Neuron (in vitro differentiated cells): ENCODE measurements around the gene ST8SIA5.
"Not testable (repeated sequence)": the region's sequence is repeated elsewhere in the genome, so short reads cannot be mapped to it uniquely, and the experiment has no call there.

Experiments used
- H2AFZ ChIP-seq: one replicate; pipeline ENCODE4 v1.6.1; 2013; ENCODE audit warnings: low read depth, mild to moderate bottlenecking, inconsistent platforms, low read length, moderate library complexity
- H3K27me3 ChIP-seq: one replicate; pipeline ENCODE4 v1.6.1; 2013; ENCODE audit warnings: low read length; ENCODE audit not compliant: insufficient read depth
- H3K36me3 ChIP-seq: one replicate; pipeline ENCODE4 v1.6.1; 2013; ENCODE audit warnings: low read length; ENCODE audit not compliant: insufficient read depth
- H3K4me1 ChIP-seq: one replicate; pipeline ENCODE4 v1.6.1; 2013; ENCODE audit warnings: low read length; ENCODE audit not compliant: insufficient read depth
- H3K4me3 ChIP-seq: 2 replicates; pipeline ENCODE4 v1.5.1; 2013; ENCODE audit warnings: mild to moderate bottlenecking, low read length, moderate library complexity
- H3K9me3 ChIP-seq: one replicate; pipeline ENCODE4 v1.6.1; 2013; ENCODE audit warnings: low read length

ST8SIA5 gene, protein sequence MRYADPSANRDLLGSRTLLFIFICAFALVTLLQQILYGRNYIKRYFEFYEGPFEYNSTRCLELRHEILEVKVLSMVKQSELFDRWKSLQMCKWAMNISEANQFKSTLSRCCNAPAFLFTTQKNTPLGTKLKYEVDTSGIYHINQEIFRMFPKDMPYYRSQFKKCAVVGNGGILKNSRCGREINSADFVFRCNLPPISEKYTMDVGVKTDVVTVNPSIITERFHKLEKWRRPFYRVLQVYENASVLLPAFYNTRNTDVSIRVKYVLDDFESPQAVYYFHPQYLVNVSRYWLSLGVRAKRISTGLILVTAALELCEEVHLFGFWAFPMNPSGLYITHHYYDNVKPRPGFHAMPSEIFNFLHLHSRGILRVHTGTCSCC

GRCh38 chr18:46756559-46757201, at the start of gene ST8SIA5:
Gene ST8SIA5 (minus strand): TSS chr18:46757053. CDS start chr18:46756508, 545 bp downstream.
- Histone ChIP-seq H2AFZ (peak within 1 kb of the TSS; percentile 33), H3K36me3 (no peaks in the 10 kb centered on the region), H3K4me3 (peak within 1 kb of the TSS; percentile 30), H3K9me3 (no peaks in the 10 kb centered on the region), H3K4me1 (peaks cover 8% of the 10 kb centered on the region), H3K27me3 (peaks cover 77% of the 10 kb centered on the region)

- not testable (repeated sequence) for H3K36me3 ChIP-seq, H3K9me3 ChIP-seq, H3K27me3 ChIP-seq, H2AFZ ChIP-seq, H3K4me1 ChIP-seq, H3K4me3 ChIP-seq
These were observed 39.1 kb upstream of the ST8SIA5 start for GRCh38 chr18:46795945-46796344.

- Histone ChIP-seq H3K4me1 (no peaks in the 10 kb centered on the region), H3K4me3 (no peak overlapping the region), H3K36me3 (no peaks in the 10 kb centered on the region), H2AFZ (no peak overlapping the region), H3K9me3 (no peaks in the 10 kb centered on the region), H3K27me3 (no peaks in the 10 kb centered on the region)
These were observed 37.8 kb upstream of the ST8SIA5 start for GRCh38 chr18:46794607-46795006.

- Histone ChIP-seq H3K36me3 (no peaks in the 10 kb centered on the region), H3K27me3 (no peaks in the 10 kb centered on the region), H2AFZ (no peak overlapping the region), H3K4me1 (no peaks in the 10 kb centered on the region), H3K9me3 (no peaks in the 10 kb centered on the region), H3K4me3 (no peak overlapping the region)
These were observed 36.7 kb upstream of the ST8SIA5 start for GRCh38 chr18:46793565-46793964.

- peaks cover 2% of the 10 kb centered on the region for H3K9me3 ChIP-seq
- H3K4me3 ChIP-seq = no peak overlapping the region
- H2AFZ ChIP-seq = no peak overlapping the region
- H3K27me3 ChIP-seq = no peaks in the 10 kb centered on the region
- H3K4me1 ChIP-seq = no peaks in the 10 kb centered on the region
- H3K36me3 ChIP-seq = no peaks in the 10 kb centered on the region
These were observed 32.2 kb upstream of the ST8SIA5 start for GRCh38 chr18:46789088-46789487.

DNA sequence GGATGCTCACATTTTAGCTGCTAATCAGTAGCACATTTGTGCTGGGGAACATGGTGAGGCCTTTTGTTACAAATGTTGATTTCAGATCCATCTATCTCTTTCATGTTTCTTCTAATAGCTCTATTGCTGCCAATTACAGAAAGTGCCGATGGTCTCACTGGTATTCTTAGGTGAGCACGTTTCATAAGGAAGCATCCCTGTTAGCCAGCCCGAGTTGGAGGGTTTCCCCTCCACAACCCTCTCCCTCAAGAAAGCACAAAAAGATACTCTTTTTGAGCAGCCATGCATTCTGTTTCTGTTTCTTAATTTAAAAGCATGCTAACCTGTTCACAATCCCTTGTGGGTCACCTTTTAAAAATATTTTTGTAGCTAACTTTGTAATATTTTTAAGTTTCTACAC, 30.8 kb upstream of the ST8SIA5 start:
- Histone ChIP-seq H3K9me3 (peaks cover 2% of the 10 kb centered on the region), H3K27me3 (no peaks in the 10 kb centered on the region), H3K4me3 (no peak overlapping the region), H3K4me1 (no peaks in the 10 kb centered on the region), H2AFZ (no peak overlapping the region), H3K36me3 (no peaks in the 10 kb centered on the region)

DNA sequence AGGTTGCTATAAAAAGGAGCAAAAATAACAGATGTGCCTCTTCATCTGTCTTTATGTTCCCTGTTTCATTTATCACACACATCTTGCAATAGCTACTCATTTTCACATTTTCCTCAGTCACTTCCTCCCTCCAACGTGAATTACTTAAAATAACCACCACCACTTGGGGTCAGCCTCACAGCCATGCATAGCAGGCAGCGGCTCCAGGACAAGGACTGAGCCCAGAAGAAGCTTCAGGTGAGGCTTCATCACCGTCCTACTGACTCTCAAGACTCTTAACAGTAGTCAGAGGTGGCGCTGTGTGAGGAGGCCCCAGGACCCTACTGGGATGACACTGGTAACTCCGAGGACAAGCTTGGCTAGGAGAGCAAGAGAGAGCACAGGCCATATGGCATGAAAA, 15.5 kb upstream of the ST8SIA5 start:
- Histone ChIP-seq H3K4me1 (no peaks in the 10 kb centered on the region), H2AFZ (no peak overlapping the region), H3K4me3 (no peak overlapping the region), H3K27me3 (no peaks in the 10 kb centered on the region), H3K36me3 (no peaks in the 10 kb centered on the region), H3K9me3 (no peaks in the 10 kb centered on the region)

GRCh38 chr18:46771141-46771540, 14.3 kb upstream of the ST8SIA5 start:
- Histone ChIP-seq H3K9me3 (no peaks in the 10 kb centered on the region), H3K4me1 (no peaks in the 10 kb centered on the region), H3K4me3 (no peak overlapping the region), H3K27me3 (no peaks in the 10 kb centered on the region), H3K36me3 (no peaks in the 10 kb centered on the region), H2AFZ (no peak overlapping the region)

DNA sequence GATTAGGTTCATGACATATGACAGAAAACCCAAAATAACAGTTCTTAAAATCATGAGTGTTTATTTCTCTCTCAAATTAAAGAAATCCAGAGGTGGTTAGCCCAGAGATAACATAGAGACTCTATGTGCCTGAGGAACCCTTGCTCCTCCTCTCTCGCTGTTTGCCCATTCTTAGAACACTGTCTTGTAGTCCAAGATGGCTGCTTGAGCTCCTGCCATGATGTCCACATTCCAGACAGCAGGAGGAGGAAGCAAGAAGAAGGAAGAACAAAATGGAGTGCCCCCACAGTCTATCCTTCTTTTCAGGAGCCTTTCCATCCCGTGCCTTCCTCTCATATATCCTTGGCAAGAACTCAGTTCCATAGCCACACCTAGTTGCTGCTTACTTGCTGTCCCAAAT, 13.9 kb upstream of the ST8SIA5 start:
- Histone ChIP-seq H3K4me3 (no peak overlapping the region), H3K9me3 (no peaks in the 10 kb centered on the region), H2AFZ (no peak overlapping the region), H3K27me3 (peaks cover under 1% of the 10 kb centered on the region), H3K36me3 (no peaks in the 10 kb centered on the region), H3K4me1 (no peaks in the 10 kb centered on the region)

- H3K36me3 ChIP-seq = no peaks in the 10 kb centered on the region
- no peaks in the 10 kb centered on the region for H3K9me3 ChIP-seq
- H3K4me1 ChIP-seq = no peaks in the 10 kb centered on the region
- H3K27me3 ChIP-seq = peaks cover 3% of the 10 kb centered on the region
- no peak overlapping the region for H2AFZ ChIP-seq
- H3K4me3 ChIP-seq = no peak overlapping the region
These were observed 11.5 kb upstream of the ST8SIA5 start for GRCh38 chr18:46768166-46768921.

- H3K4me1 ChIP-seq = no peaks in the 10 kb centered on the region
- H3K4me3 ChIP-seq = no peak overlapping the region
- H3K36me3 ChIP-seq = no peaks in the 10 kb centered on the region
- H2AFZ ChIP-seq = no peak overlapping the region
- no peaks in the 10 kb centered on the region for H3K9me3 ChIP-seq
- H3K27me3 ChIP-seq = peaks cover 3% of the 10 kb centered on the region
These were observed 10.4 kb upstream of the ST8SIA5 start for GRCh38 chr18:46767217-46767616.

DNA sequence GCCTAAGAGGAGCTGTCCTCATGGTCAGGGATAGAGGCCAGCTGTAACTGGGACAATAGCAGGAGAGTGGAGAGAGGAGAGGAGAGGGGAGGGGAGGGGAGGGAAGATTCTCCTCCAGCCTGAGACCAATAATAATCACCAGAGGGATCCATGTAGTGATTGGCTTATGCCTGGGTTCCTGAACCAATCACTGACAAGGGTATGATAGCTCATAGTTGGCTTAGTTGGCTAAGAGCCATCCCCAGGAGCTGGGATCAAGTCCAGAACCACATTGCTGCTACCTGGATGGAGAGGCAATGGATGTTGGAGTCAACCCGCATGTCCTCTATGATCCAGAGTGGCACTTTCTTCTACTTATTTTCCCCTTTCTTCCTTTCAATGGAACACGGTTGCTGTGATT, 7.7 kb upstream of the ST8SIA5 start:
- Histone ChIP-seq H3K9me3 (no peaks in the 10 kb centered on the region), H3K27me3 (peaks cover 14% of the 10 kb centered on the region), H2AFZ (no peak overlapping the region), H3K4me3 (no peak overlapping the region), H3K36me3 (no peaks in the 10 kb centered on the region), H3K4me1 (no peaks in the 10 kb centered on the region)

DNA sequence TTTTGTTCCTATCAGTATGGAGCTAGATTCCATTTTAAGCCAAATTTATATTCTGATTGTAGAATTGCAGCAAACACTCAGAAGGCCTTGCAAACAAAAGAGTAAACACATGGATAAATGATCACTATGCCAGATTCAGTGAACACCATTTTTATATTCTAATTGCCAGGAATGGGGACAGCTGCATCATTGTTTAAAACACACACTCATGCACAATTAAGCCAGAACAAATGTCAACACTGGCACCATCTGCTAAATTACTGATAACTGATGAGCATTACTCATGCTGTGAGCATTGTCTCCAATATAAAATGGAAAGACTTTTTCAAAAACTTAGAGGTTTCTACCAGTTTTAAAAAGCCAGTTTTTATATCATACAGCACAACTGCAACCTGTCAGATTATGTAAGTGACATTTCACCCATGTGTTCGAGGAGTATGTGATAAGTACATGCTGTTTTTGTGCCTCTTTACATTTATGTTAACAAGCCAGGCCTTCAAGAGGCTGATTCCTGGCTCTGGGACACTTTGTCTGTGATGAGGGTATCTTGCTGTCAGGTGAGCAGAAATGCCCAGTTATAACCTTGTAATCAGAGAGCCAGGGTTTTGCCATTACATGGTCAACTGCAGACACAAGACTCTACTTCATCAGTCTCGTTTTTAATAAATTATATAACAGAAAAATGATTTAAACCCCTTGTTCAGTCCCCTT, 4.4 kb upstream of the ST8SIA5 start:
- no peak overlapping the region for H2AFZ ChIP-seq
- peaks cover 8% of the 10 kb centered on the region for H3K4me1 ChIP-seq
- H3K27me3 ChIP-seq = peaks cover 40% of the 10 kb centered on the region
- no peaks in the 10 kb centered on the region for H3K9me3 ChIP-seq
- H3K36me3 ChIP-seq = no peaks in the 10 kb centered on the region
- no peak overlapping the region for H3K4me3 ChIP-seq
